ENCODE measurements around the gene DELE1. TPM values are rescaled to one million over a fixed set of nuclear protein-coding genes. Genes with fewer than 3 reads are reported as not detected.

DELE1 gene
- total and polyA plus RNA-seq, 8 donors: 29.2 to 100 (median 71.7) TPM

Other genes starting within 250 kb of the DELE1 start
- 10 to 100 TPM in 1 of 5 donors, 1 to 10 TPM in 4; 2.3 to 11.9 (median 6.2) TPM for gene ARAP3, start 241.6 kb upstream of the DELE1 start, total RNA-seq
- gene ARAP3, start 241.6 kb upstream of the DELE1 start, polyA plus RNA-seq: 1 to 10 TPM; 4.3 to 6.3 (median 5.0) TPM
- gene PCDH1, start 45.5 kb upstream of the DELE1 start, total RNA-seq: 10 to 100 TPM; 35.3 to 96.9 (median 79.1) TPM
- gene PCDH1, start 45.5 kb upstream of the DELE1 start, polyA plus RNA-seq: 10 to 100 TPM in 2 of 3 donors, 1 to 10 TPM in 1; 8.7 to 20.9 (median 10.6) TPM
- gene PCDH12, start 34.3 kb downstream of the DELE1 start, total RNA-seq: 1 to 10 TPM; 1.2 to 7.0 (median 3.7) TPM
- gene PCDH12, start 34.3 kb downstream of the DELE1 start, polyA plus RNA-seq: under 1 TPM; 0.35 to 0.46 (median 0.37) TPM
- 10 to 100 TPM; 24.2 to 67.4 (median 43.2) TPM for gene RNF14, start 45.2 kb downstream of the DELE1 start, total RNA-seq
- 10 to 100 TPM; 14.4 to 26.1 (median 25.5) TPM for gene RNF14, start 45.2 kb downstream of the DELE1 start, polyA plus RNA-seq
- 10 to 100 TPM in 2 of 5 donors, 1 to 10 TPM in 3; 2.7 to 14.1 (median 5.8) TPM for gene GNPDA1, start 89.2 kb downstream of the DELE1 start, total RNA-seq
- 10 to 100 TPM; 11.9 to 18.9 (median 12.2) TPM for gene GNPDA1, start 89.2 kb downstream of the DELE1 start, polyA plus RNA-seq
- gene NDFIP1, start 184.9 kb downstream of the DELE1 start, total RNA-seq: 100 to 1,000 TPM in 2 of 5 donors, 10 to 100 TPM in 3; 24.5 to 123 (median 42.6) TPM
- 10 to 100 TPM; 20.2 to 27.8 (median 25.3) TPM for gene NDFIP1, start 184.9 kb downstream of the DELE1 start, polyA plus RNA-seq

Measured in stomach (tissue), 8 donors.